Caki2 (cell line): ENCODE results near the gene IL10RB. TPM values are rescaled to one million over a fixed set of nuclear protein-coding genes. Genes with fewer than 3 reads are reported as not detected.

Experiments used
- DNase-seq: peaks from one replicate; pipeline ENCODE4 v3.0.0-alpha.2; 2015; ENCODE audit warnings: low read depth
- in situ Hi-C: cut with HindIII; loops from 2 replicates; pipeline ENCODE4 v1.10.0; 2016; ENCODE audit warnings: low sequenced_read_pairs, low pct_unique_long_range_greater_than_20kb, mixed read lengths
- total RNA-seq: library from RNA; depleted of rRNA; stranded (reverse); fragments of >200 nt; shearing (Covaris generic); gene quantifications from 2 replicates; pipeline ENCODE4 v1.2.3, GENCODE V29; 2014; ENCODE audit warnings: low replicate concordance

IL10RB gene
- total RNA-seq, 1 experiment from 2014 or later = 64.9 TPM

- DNase-seq = no peak
- in situ Hi-C loops = no loop called here
Measured at GRCh38 chr21:33289199-33289819, 23.1 kb downstream of the IL10RB start.

DNA sequence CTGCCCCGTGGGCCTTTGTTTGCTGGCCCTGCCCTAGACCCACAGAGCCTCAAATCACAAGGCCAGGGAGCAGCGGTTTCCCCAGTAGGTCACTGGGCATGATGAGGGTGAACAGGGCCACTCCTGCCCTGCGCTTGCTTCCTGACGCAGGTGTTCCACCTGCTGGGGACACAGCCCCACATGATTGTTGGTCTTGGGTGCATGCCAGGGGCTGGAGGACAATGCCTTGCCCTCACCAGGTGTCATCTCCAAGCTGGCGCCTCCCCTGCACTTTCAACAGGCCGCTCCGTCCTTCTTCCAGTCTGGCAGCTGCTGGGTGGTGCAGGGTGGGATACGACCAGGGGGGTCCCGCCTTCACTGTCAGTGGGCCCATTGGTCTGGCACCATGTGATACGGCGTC lies 24.3 kb downstream of the IL10RB start:
- DNase-seq = no peak
- in situ Hi-C loops = no loop called here

DNA sequence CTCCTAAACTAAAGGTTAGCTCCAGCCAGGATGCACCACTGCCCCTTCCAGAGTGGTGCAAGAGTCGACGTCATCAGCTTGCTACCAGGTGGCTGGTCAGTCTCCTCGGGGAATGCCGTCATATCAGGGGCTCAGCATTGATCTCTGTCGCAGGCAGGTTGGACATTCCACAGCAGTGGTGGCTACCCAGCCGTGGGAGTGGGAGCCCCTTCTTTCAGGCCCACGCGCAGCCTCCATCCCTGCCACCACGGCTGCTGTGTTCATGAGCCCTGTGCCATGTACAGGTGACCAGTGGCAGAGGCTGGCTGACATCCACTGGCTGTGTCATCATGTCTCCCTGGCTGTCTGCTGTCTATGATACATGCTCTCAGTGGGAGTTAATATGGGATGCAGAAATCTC lies 25.5 kb downstream of the IL10RB start:
- no peak for DNase-seq
- in situ Hi-C loops = no loop called here

DNA sequence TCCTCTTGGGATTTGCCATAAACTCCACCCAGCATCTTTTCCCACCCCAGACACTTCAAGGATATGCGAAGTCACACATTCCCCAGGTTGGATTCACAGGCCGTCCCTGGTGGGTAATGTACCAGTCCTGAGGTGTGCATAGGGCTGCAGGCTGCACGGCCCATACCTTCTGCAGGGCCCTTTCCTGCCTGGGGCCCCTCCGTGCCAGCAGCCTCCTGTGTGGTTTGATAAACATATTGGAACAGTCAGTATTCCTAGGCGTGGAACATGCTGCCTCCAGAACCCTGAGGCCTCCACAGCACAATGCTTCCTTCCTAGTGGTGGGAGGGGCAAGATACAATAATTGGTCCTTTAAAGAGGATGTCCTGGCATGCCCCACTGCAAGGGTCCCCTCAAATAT lies 26.6 kb downstream of the IL10RB start:
- no peak for DNase-seq
- in situ Hi-C loops = no loop called here

DNA sequence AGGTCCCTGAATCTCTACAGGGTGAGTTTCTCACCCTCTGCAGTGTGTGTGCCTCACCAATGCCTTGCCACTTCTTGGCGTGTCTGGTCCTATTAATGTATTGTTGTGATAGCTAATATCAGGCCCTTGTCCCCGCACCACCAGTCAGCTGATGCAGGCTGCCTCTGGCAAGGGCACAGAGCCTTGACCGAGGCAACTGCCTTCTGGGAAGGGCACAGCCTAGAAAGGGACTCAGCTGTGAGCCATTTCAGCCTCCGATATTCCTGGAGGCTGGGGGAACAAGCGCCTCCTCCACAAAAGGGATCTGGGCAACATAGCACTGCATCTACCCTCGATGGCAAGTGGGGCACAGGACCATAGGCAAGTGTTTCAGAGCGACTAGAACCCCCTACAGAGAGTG lies 27.0 kb downstream of the IL10RB start:
- DNase-seq = no peak
- in situ Hi-C loops = no loop called here

DNA sequence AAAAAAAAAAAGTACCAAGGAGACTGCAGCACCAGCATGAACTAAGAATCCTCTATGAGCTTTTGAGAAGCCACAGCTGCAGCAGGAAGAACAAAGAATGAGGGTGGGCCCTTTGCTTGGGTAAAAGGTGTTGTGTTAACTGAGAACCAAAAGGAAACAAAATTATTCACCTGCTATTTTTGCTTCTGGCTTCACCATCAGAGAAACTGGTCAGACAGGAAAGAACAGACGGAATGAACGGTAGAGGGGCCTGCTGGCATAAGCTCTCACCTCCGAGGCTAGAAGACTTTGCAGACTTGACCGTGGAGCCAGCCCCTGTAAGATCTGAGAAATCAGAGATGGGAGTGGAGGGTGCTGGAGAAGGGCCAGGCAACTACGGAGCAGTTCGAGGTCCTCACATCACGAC lies 27.6 kb downstream of the IL10RB start:
- in situ Hi-C loops = no loop called here
- DNase-seq = no peak

DNA sequence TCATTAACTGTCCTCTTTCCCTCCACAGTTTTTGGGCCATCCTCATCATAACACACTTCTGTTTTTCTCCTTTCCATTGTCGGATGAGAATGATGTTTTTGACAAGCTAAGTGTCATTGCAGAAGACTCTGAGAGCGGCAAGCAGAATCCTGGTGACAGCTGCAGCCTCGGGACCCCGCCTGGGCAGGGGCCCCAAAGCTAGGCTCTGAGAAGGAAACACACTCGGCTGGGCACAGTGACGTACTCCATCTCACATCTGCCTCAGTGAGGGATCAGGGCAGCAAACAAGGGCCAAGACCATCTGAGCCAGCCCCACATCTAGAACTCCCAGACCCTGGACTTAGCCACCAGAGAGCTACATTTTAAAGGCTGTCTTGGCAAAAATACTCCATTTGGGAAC lies 30.0 kb downstream of the IL10RB start:
- no peak for DNase-seq
- in situ Hi-C loops = no loop called here

GRCh38 chr21:33299181-33299752 lies 33.1 kb downstream of the IL10RB start:
- DNase-seq = no peak
- in situ Hi-C loops = no loop called here

DNA sequence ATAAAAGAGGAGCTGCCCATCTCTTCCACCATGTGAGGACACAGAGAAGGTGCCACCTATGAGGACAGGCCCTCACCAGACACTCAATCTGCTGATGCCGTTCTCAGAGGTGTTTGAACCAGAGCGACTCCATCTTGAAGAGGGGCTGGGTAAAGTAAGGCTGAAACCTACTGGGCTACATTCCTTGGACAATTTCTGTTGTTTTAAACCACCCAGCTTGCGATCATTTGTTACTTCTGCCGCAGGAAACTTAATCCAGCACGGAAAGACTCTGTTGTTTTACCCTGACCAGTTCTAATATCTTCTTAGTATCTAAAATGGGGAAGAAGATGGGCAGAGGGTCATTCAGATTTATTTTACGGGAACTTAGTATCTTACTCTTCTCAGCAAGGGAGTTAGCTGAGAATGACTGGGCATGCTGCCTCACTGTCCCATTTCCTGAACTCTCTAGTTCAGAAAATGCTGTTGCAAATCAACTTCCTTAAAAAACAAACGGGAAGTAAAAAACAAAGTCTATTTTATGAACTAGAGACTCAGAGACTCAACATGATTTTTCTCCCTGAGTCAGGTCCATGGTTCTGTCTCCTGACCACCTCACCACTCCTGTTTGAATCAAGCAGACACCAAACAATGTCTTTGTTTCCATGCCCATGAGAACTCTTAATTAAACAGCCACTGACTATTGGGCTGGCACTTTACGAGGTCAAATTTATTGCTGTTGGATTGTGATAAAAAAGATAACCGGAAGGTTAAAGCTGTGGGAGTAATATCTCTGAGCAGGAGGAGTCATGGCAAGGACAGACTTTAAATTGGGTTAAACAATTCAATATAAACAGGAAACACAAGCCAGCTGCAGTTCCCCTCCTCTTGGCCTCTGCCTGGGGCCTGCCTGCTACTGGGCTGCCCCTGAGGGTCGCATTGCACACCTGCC lies 34.8 kb downstream of the IL10RB start:
- no peak for DNase-seq
- in situ Hi-C loops = no loop called here

DNA sequence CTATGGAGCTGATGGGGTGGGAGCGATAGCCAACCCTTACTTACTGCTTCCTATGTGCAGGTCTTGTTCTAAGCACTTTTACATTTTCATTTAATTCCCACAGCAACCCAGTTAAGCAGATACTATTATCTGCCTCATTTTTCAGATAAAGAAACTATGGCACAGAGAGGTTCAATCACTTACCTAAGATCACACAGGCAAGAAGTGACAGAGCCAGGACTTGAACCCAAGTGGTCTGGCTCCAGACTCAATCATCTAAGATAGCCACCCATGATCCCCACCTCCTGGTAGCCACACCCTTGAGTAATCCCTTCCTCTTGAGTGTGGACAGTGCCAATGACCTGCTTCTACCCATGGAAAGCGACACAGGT lies 35.5 kb downstream of the IL10RB start:
- DNase-seq = no peak
- in situ Hi-C loops = no loop called here

DNA sequence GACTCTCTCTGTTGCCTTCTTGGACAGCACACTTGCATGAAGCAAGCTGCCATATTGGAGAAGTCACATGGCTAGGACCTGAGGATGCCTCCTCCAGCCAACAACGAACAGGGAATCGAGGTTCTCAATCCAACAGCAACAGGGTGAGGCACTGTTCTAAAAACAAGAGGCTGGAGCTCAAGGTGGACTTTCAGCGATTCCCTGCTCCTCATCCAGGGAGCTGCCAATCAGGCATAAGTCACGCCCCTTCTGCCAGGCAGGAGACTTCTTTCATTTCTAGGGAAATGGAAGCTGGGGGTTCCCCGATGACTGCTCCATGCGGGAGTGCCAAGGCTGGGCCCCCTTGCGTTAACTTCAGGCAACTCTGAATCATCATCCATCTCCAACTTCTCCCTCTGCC lies 35.9 kb downstream of the IL10RB start:
- no peak for DNase-seq
- in situ Hi-C loops = no loop called here

GRCh38 chr21:33302796-33303195 lies 36.6 kb downstream of the IL10RB start:
- DNase-seq = no peak
- in situ Hi-C loops = no loop called here

DNA sequence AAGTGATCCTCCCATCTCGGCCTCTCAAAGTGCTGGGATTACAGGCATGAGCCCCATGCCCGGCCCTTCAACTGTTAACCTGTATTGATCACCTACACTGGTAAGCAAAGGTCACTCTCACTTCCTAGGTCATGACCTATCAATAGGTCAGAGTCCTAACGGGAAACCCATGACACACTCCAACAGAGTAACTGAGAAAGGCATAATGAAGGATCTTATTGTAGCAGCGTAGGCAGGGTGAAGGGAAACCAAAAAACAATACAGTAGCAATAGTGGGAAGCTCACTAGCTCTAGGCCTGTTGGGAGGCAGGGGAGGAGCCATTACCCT lies 39.1 kb downstream of the IL10RB start:
- in situ Hi-C loops = no loop called here
- DNase-seq = no peak

GRCh38 chr21:33305938-33306337 lies 39.8 kb downstream of the IL10RB start:
- in situ Hi-C loops = no loop called here
- DNase-seq = no peak

- in situ Hi-C loops = no loop called here
- no peak for DNase-seq
Measured at GRCh38 chr21:33308586-33309490, 42.7 kb downstream of the IL10RB start.

DNA sequence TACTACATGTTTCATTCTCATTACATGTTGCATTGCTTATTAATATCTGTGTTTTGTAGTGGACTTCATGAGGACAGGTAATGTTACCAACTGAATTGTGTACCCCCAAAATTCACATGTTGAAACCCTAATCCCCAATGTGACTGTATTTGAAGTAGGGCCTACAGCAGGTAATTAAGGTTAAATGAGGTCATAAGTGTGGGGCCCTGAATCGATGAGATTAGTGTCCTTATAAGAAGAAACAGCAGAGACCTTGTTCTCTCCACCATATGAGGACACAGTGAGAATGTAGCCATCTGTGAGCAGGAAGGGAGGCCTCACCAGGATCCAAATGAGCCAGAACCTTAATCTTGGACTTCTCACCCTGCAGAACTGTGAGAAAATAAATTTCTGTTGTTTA lies 43.6 kb downstream of the IL10RB start:
- in situ Hi-C loops = no loop called here
- no peak for DNase-seq

DNA sequence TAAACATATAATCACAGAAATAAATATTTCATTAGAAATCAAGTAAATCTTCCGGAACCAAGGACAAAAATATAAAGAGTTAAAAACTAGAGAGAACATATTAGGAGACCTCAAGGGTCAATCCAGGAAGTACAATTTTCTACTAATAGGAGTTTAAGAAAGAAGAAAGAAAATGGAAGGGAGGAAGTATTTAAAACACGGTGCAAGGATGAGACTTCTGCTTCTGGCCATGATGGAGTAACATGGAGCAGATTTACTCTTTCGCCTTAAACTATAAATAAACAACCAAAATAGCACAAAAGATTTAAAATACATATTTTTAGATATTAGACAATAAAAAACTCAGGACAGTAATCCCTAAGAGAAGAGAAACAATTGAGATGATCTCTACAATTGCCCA lies 46.0 kb downstream of the IL10RB start:
- in situ Hi-C loops = no loop called here

DNA sequence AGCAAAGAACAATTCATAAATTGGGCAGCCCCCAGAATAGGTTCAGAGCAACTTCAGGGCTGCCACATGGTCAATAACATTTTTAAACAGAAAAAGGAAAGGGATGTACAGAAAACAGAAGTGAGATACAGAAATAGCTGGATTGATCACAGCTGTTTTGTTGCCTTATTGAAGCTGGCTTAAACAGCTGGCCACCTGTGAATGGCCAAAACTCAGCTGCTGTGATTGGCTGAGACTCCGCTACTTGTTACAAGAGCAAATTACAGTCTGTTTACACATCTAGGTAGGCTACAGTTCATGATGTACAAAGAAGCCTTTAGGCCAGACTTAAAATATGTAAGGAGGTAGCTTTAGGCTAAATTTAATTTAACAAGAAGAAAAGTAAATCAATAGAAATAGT lies 47.0 kb downstream of the IL10RB start:
- no peak for DNase-seq
- in situ Hi-C loops = no loop called here

More for the DNA sequence above, 46.0 kb downstream of the IL10RB start:
- no peak for DNase-seq

- no peak for DNase-seq
- in situ Hi-C loops = no loop called here
Measured at GRCh38 chr21:33313611-33314010, 47.4 kb downstream of the IL10RB start.
